Prostate gland (tissue), 2 donors: ENCODE data around the gene EPB41L4A.

ENCODE experiments used
- CTCF ChIP-seq, 4 experiments: fragments of 200-600 bp in 2 of 4; fragments of 450-650 bp in 2 of 4; sonication (generic) in 2 of 4; IDR thresholded peaks; 1 replicate in 3 of 4; 2 replicates in 1 of 4; pipeline ENCODE4 v1.5.1; 2016 to 2019; ENCODE audit warnings: antibody characterized with exemption in 4 of 4, mild to moderate bottlenecking in 2 of 4, moderate library complexity in 2 of 4
- POLR2A ChIP-seq: fragments of 450-650 bp; IDR thresholded peaks from one replicate; pipeline ENCODE4 v1.6.1; 2016; ENCODE audit warnings: antibody characterized with exemption, mild to moderate bottlenecking
- POLR2AphosphoS5 ChIP-seq: sonication (generic); formaldehyde crosslinking; IDR thresholded peaks from one replicate; pipeline ENCODE4 v1.6.1; 2017; ENCODE audit warnings: antibody characterized with exemption

GRCh38 chr5:112141582-112141981, 277.5 kb downstream of the EPB41L4A start:
- TF ChIP-seq CTCF (IDR thresholded peaks at IDR 0.05) (no peak), POLR2A (no peak), POLR2AphosphoS5 (no peak)
